Measurements from ENCODE around the gene TRAF2.
"Not testable (repeated sequence)": the region's sequence is repeated elsewhere in the genome, so short reads cannot be mapped to it uniquely, and the experiment has no call there.

TRAF2 gene

DNA sequence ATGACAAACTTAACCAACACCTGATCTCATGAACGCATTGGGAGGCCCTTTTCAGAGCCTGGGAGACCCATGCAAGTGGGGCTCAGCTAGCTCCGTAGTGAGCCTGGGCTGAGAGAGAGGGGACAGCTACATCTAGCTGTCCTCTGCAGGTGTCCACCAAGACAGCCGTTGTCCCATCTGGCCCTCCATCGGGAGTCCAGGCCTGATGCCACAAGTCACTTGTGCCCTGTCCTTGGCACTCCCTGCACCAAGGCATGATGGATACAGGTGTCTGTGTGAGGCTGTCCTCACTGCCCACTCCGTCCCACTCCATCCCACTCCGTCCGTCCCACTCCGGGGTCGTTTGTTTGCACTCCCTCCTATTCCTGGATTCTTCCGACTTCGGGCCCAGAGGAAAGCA, 17.7 kb upstream of the TRAF2 start:
- WGBS, 2 experiments (ENCODE audit: insufficient coverage in 2 of 2) = 95 to 97% methylated on average over 8 to 11 of the region's 11 CpGs
- Histone ChIP-seq H3K9me3 (ENCODE audit: control insufficient read depth, low read length) (peaks cover 43% of the 10 kb centered on the region), H3K4me3 (ENCODE audit: extremely low read depth, insufficient read depth, low read length, poor library complexity, severe bottlenecking) (no peak overlapping the region), H3K27ac (ENCODE audit: low read depth, low read length, severe bottlenecking) (no peak overlapping the region), H3K4me1 (ENCODE audit: control insufficient read depth, insufficient read depth, low read length, poor library complexity, severe bottlenecking) (peaks cover 6% of the 10 kb centered on the region), H3K36me3 (ENCODE audit: control insufficient read depth, insufficient read depth, low read length) (peaks cover 19% of the 10 kb centered on the region)

DNA sequence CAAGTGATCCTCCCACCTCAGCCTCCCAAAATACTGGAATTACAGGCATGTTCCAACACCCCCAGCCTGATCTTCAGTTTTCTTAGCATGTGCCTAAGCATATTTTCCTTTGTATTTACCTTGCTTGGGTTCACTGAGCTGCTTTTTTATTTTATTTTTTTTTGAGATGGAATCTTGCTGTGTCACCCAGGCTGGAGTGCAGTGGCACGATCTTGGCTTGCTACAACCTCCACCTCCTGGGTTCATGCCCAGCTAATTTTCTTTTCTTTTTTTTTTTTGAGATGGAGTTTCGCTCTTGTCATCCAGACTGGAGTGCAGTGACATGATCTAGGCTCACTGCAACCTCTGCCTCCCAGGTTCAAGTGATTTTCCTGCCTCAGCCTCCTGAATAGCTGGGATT, 16.7 kb upstream of the TRAF2 start:
- H3K4me3 ChIP-seq (ENCODE audit: extremely low read depth, insufficient read depth, low read length, poor library complexity, severe bottlenecking); H3K36me3 ChIP-seq (ENCODE audit: control insufficient read depth, insufficient read depth, low read length); H3K27ac ChIP-seq (ENCODE audit: low read depth, low read length, severe bottlenecking); H3K4me1 ChIP-seq (ENCODE audit: control insufficient read depth, insufficient read depth, low read length, poor library complexity, severe bottlenecking): not testable (repeated sequence)
- WGBS, 2 experiments (ENCODE audit: insufficient coverage in 2 of 2) = 100% methylated on average over 1 of the region's 2 CpGs; no CpG with 5 or more reads in 1 of the 2 experiments
- H3K9me3 ChIP-seq (ENCODE audit: control insufficient read depth, low read length) = peaks cover 43% of the 10 kb centered on the region

DNA sequence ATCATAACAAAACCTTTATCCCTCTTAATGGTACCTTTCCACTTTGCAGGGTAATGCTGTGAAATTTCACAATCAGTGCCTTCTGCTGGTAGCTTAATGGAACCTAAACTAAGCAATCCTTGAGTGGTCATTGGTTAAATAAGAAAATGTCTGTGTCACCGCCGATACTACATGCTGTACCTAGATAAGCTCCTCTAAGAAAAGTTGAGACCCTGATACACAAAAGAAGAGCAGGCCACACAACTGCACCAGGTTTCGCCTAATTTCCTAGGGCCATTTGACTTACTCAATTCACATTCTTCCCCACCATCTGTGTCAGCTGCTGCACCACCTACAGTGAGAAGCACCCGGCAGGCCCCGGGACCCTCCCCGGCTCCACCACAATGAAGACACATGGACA, 11.2 kb upstream of the TRAF2 start:
- no peaks in the 10 kb centered on the region for H3K36me3 ChIP-seq (ENCODE audit: control insufficient read depth, insufficient read depth, low read length)
- no peaks in the 10 kb centered on the region for H3K4me1 ChIP-seq (ENCODE audit: control insufficient read depth, insufficient read depth, low read length, poor library complexity, severe bottlenecking)
- WGBS, 2 experiments (ENCODE audit: insufficient coverage in 2 of 2) = 90 to 98% methylated on average over 5 to 6 of the region's 6 CpGs
- no peak overlapping the region for H3K27ac ChIP-seq (ENCODE audit: low read depth, low read length, severe bottlenecking)
- peaks cover 30% of the 10 kb centered on the region for H3K9me3 ChIP-seq (ENCODE audit: control insufficient read depth, low read length)
- H3K4me3 ChIP-seq (ENCODE audit: extremely low read depth, insufficient read depth, low read length, poor library complexity, severe bottlenecking) = no peak overlapping the region

DNA sequence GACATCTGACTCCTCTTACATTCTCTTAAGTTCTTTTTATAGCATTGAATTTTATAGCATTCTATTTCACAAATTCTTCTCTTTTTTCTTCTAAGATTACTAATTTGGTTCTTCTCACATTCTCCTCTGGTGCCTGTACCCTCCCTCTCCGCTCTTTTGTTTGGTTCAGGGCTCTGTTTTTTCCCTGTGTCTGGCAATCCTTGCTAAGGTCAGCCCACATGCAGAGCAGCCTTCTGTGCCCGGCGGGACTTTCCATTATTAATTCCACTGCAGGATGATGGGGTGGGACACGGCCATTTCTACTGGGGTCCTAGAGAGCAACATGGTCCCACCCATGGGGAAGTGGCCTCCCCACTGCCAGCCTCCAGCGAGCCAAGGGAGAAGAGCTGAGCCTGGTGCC, 9.8 kb upstream of the TRAF2 start:
- H3K36me3 ChIP-seq (ENCODE audit: control insufficient read depth, insufficient read depth, low read length) = no peaks in the 10 kb centered on the region
- H3K27ac ChIP-seq (ENCODE audit: low read depth, low read length, severe bottlenecking) = no peak overlapping the region
- peaks cover 1% of the 10 kb centered on the region for H3K4me1 ChIP-seq (ENCODE audit: control insufficient read depth, insufficient read depth, low read length, poor library complexity, severe bottlenecking)
- peaks cover 18% of the 10 kb centered on the region for H3K9me3 ChIP-seq (ENCODE audit: control insufficient read depth, low read length)
- WGBS, 2 experiments (ENCODE audit: insufficient coverage in 2 of 2) = 82 to 97% methylated on average over 2 to 5 of the region's 5 CpGs
- H3K4me3 ChIP-seq (ENCODE audit: extremely low read depth, insufficient read depth, low read length, poor library complexity, severe bottlenecking) = no peak overlapping the region

DNA sequence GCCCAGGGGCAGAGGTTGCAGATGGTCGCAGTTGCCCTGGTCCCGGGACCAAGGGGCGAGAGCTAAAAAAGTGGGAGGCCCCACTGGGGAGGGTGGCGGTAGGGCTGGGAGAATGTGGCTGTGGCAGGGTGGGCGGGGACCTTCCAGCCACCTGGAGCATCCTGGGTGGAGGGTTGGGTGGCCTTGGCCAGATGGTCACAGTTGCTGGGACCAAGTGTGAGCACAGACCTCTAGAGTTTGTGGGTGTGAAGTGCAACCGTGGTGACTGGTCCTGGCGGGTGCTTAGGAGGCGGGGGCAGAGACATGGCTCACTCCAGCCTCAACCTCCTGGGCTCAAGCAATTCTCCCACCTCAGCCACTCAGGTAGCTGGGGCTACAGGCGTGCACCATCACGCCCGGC, 5.7 kb upstream of the TRAF2 start:
- H3K9me3 ChIP-seq (ENCODE audit: control insufficient read depth, low read length) = no peaks in the 10 kb centered on the region
- no peak overlapping the region for H3K4me3 ChIP-seq (ENCODE audit: extremely low read depth, insufficient read depth, low read length, poor library complexity, severe bottlenecking)
- H3K27ac ChIP-seq (ENCODE audit: low read depth, low read length, severe bottlenecking) = no peak overlapping the region
- 87 to 94% methylated on average over 10 to 11 of the region's 11 CpGs for WGBS, 2 experiments (ENCODE audit: insufficient coverage in 2 of 2)
- H3K4me1 ChIP-seq (ENCODE audit: control insufficient read depth, insufficient read depth, low read length, poor library complexity, severe bottlenecking) = peaks cover 18% of the 10 kb centered on the region
- no peaks in the 10 kb centered on the region for H3K36me3 ChIP-seq (ENCODE audit: control insufficient read depth, insufficient read depth, low read length)

DNA sequence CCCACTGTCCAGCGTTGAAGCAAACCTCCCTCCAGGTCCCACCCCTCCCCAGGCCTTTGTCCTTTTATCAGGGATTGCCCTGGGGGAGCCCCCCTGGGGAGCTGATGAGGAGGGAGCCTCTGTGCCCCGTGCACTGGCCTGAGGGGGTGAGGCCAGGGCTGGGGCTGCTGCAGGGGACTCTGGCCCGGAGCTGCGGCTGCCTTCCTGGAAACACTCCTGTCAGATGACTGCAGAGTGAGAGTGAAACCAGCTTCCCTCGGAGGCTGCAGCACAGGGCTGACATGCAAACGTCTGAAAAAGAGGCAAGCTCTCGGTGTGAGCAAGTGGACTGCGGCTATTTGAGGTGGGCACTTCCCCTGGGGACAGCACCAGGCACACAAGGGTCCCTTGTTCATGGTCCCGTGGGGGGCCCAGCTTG, 4.6 kb upstream of the TRAF2 start:
- 38% methylated on average over 6 to 8 of the region's 9 CpGs for WGBS, 2 experiments (ENCODE audit: insufficient coverage in 2 of 2)
- no peak overlapping the region for H3K4me3 ChIP-seq (ENCODE audit: extremely low read depth, insufficient read depth, low read length, poor library complexity, severe bottlenecking)

DNA sequence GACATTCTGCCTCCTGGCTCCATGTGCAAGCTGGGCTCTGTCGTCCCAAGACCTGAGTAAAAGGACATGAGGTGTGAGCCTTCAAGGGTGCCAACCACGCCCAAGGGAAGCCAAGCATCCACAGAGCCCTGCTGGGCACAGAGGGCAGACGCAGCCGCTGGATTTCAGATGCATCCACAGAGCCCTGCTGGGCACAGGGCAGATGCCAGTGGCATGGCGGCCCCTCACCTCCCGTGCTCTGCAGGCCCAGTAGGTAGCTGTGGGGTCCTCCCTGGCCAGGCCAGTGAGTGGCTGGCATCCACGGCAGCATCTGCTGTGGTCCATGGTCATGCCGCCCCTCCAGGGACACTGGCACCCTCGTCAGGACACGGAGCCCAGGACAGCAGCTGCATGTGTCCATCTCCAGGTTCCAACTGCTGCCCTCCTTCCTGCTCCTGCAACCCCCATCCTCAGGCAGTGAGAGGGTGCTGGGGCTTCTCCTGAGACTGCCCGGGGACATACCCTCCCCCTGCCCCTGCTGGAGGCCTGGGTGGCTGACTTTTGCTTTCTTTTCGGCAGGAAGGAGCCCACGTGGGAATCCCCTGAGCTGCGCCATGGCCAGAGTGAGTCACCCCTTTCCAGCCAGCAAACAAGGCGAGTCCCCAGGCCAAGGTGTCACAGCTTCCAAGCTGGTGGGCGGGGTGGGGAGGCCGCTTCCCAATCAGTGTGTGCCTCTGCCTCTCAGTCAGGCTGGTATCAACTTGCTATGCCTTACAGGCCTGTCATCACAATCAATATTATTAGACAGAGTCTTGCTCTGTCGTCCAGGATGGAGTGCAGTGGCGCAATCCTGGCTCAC, 4.0 kb upstream of the TRAF2 start:
- peak overlapping the region; percentile 53 for H3K27ac ChIP-seq (ENCODE audit: low read depth, low read length, severe bottlenecking)

More for the DNA sequence above, 4.6 kb upstream of the TRAF2 start:
- Histone ChIP-seq H3K4me1 (ENCODE audit: control insufficient read depth, insufficient read depth, low read length, poor library complexity, severe bottlenecking) (peaks cover 18% of the 10 kb centered on the region), H3K9me3 (ENCODE audit: control insufficient read depth, low read length) (no peaks in the 10 kb centered on the region), H3K27ac (ENCODE audit: low read depth, low read length, severe bottlenecking) (peak overlapping the region; percentile 53), H3K36me3 (ENCODE audit: control insufficient read depth, insufficient read depth, low read length) (no peaks in the 10 kb centered on the region)

DNA sequence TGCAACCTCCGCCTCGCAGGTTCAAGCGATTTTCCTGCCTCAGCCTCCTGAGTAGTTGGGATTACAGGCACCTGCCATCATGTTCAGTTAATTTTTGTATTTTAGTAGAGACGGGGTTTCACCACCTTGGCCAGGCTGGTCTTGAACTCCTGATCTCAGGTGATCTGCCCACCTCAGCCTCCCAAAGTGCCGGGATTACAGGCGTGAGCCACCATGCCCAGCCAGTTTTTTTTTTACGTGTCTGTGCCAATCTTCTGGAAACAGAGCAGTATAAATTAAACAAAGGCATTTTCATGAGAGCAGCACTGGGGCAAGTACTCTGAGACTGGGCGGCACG, 3.4 kb upstream of the TRAF2 start:
- H3K36me3 ChIP-seq (ENCODE audit: control insufficient read depth, insufficient read depth, low read length); H3K9me3 ChIP-seq (ENCODE audit: control insufficient read depth, low read length); H3K4me3 ChIP-seq (ENCODE audit: extremely low read depth, insufficient read depth, low read length, poor library complexity, severe bottlenecking); H3K27ac ChIP-seq (ENCODE audit: low read depth, low read length, severe bottlenecking): not testable (repeated sequence)
- WGBS, 2 experiments (ENCODE audit: insufficient coverage in 2 of 2) = 95 to 99% methylated on average over 9 of the region's 9 CpGs
- H3K4me1 ChIP-seq (ENCODE audit: control insufficient read depth, insufficient read depth, low read length, poor library complexity, severe bottlenecking) = peaks cover 18% of the 10 kb centered on the region

More for the DNA sequence above, 4.0 kb upstream of the TRAF2 start:
- no peak overlapping the region for H3K4me3 ChIP-seq (ENCODE audit: extremely low read depth, insufficient read depth, low read length, poor library complexity, severe bottlenecking)
- 72 to 80% methylated on average over 14 to 18 of the region's 19 CpGs for WGBS, 2 experiments (ENCODE audit: insufficient coverage in 2 of 2)
- no peaks in the 10 kb centered on the region for H3K9me3 ChIP-seq (ENCODE audit: control insufficient read depth, low read length)
- H3K36me3 ChIP-seq (ENCODE audit: control insufficient read depth, insufficient read depth, low read length) = no peaks in the 10 kb centered on the region
- peaks cover 18% of the 10 kb centered on the region for H3K4me1 ChIP-seq (ENCODE audit: control insufficient read depth, insufficient read depth, low read length, poor library complexity, severe bottlenecking)

DNA sequence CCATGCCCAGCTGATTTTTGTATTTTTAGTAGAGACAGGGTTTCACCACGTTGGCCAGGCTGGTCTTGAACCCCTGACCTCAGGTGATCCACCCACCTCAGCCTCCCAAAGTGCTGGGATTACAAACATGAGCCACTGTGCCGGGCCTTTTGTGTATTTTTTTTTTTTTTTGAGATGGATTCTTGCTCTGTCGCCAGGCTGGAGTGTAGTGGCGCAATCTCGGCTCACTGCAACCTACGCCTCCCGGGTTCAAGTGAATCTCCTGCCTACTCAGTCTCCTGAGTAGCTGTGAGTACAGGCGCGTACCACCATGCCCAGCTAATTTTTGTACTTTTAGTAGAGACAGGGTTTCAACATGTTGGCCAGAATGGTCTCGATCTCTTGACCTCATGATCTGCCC, 2.6 kb upstream of the TRAF2 start:
- H3K4me3 ChIP-seq (ENCODE audit: extremely low read depth, insufficient read depth, low read length, poor library complexity, severe bottlenecking); H3K9me3 ChIP-seq (ENCODE audit: control insufficient read depth, low read length); H3K27ac ChIP-seq (ENCODE audit: low read depth, low read length, severe bottlenecking); H3K36me3 ChIP-seq (ENCODE audit: control insufficient read depth, insufficient read depth, low read length): not testable (repeated sequence)
- H3K4me1 ChIP-seq (ENCODE audit: control insufficient read depth, insufficient read depth, low read length, poor library complexity, severe bottlenecking) = peaks cover 18% of the 10 kb centered on the region
- WGBS, 2 experiments (ENCODE audit: insufficient coverage in 2 of 2) = 97 to 100% methylated on average over 8 to 9 of the region's 10 CpGs

DNA sequence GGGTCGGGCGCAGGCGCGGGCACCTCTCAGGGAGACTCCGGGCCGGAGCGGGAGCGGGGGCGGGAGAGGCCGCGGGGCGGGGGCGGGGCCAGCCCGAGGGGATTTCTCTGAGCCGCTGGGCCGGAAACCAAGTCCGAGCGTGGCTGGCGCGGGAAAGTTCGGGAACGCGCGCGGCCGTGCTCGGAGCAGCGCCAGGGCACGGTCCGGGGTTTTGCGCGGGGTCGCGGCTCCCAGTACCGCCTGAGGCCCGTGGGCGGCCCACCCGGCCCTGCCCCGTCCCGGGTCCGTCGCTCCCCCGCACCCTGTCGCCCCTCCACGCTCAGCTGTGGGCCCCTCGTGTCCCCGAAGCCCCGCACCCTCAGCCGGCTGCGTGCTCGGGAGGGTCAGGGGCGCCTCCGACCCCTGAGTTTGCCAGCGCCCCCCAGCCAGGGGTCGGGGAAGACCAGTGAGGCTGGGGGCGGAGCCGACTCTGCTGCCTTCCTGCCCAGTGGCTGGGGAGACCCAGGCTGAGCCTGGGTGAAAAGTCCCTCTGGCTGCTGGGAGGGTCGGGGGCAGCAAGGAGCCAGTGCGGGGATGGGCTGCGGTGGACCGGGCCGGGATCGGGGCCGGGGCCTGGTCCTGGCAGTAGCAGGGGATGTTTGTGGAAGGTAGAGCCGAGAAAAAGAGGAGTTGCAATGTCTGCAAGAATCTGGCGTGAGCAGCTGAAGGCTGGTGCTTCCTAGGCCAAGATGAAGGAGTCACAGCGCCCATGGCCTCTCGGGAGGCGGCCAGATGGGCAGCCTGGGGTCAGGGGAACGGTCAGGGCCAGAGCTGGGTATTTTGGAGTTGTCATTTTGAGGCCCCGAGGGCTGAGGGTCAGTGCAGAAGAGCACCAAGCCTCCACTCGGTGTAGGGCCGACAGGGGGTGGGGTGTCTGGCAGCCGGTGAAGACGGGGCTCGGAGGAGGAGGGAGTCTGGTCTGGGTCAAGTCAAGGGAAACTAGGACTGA, 588 bp downstream of the TRAF2 start:
- H3K9me3 ChIP-seq (ENCODE audit: control insufficient read depth, low read length) = no peaks in the 10 kb centered on the region
- peak overlapping the region; percentile 79 for H3K4me3 ChIP-seq (ENCODE audit: extremely low read depth, insufficient read depth, low read length, poor library complexity, severe bottlenecking)
- WGBS, 2 experiments (ENCODE audit: insufficient coverage in 2 of 2) = 3 to 6% methylated on average over 57 to 74 of the region's 76 CpGs
- peak overlapping the region; percentile 77 for H3K27ac ChIP-seq (ENCODE audit: low read depth, low read length, severe bottlenecking)
- H3K36me3 ChIP-seq (ENCODE audit: control insufficient read depth, insufficient read depth, low read length) = peaks cover 16% of the 10 kb centered on the region
- H3K4me1 ChIP-seq (ENCODE audit: control insufficient read depth, insufficient read depth, low read length, poor library complexity, severe bottlenecking) = peaks cover 12% of the 10 kb centered on the region

Data from mesodermal cell (in vitro differentiated cells).